Gastrocnemius medialis (tissue), 4 donors: ENCODE data around the gene TMEM87A. TPM values are rescaled to one million over a fixed set of nuclear protein-coding genes. Genes with fewer than 3 reads are reported as not detected.

ENCODE experiments used
- ATAC-seq, 2 donors: fragments of 150-250 bp; one replicate each; pipeline ENCODE4 v1.9.1; 2016
- DNase-seq, 2 donors: peaks; one replicate each; pipeline ENCODE4 v3.0.0-alpha.2; 2019
- H3K27ac ChIP-seq, 4 donors: fragments of 200-600 bp; sonication (generic); 1 replicate in 1 of 4; 2 replicates in 3 of 4; pipeline ENCODE4 v1.5.1; 2016 to 2018; ENCODE audit warnings: mild to moderate bottlenecking in 2 of 4, moderate library complexity in 1 of 4
- H3K27me3 ChIP-seq, 3 donors: fragments of 200-600 bp; sonication (generic) in 2 of 3; 1 replicate in 1 of 3; 2 replicates in 2 of 3; pipeline versions ENCODE4 v1.5.1 to v1.6.0; 2016 to 2019; ENCODE audit warnings: mild to moderate bottlenecking in 1 of 3, moderate library complexity in 1 of 3
- H3K36me3 ChIP-seq, 2 donors: fragments of 200-600 bp; sonication (generic) in 1 of 2; one replicate each; pipeline ENCODE4 v1.5.1; 2017 to 2018
- H3K4me1 ChIP-seq, 2 donors: fragments of 200-600 bp; sonication (generic) in 1 of 2; one replicate each; pipeline ENCODE4 v1.5.1; 2016 to 2017; ENCODE audit warnings: mild to moderate bottlenecking in 2 of 2
- H3K4me3 ChIP-seq, 4 donors: fragments of 200-600 bp; sonication (generic) in 3 of 4; 1 replicate in 1 of 4; 2 replicates in 3 of 4; pipeline ENCODE4 v1.5.1; 2016 to 2019; ENCODE audit warnings: mild to moderate bottlenecking in 2 of 4
- H3K9me3 ChIP-seq, 3 donors: fragments of 200-600 bp; sonication (generic) in 2 of 3; 1 replicate in 1 of 3; 2 replicates in 2 of 3; pipeline ENCODE4 v1.5.1; 2016 to 2019
- CTCF ChIP-seq, 5 experiments: fragments of 450-650 bp in 3 of 5; fragments of 200-600 bp in 2 of 5; sonication (generic) in 2 of 5; IDR thresholded peaks in 4 of 5; conservative IDR thresholded peaks in 1 of 5; 1 replicate in 4 of 5; 2 replicates in 1 of 5; pipeline ENCODE4 v1.5.1; 2016 to 2019; ENCODE audit warnings: antibody characterized with exemption in 5 of 5, mild to moderate bottlenecking in 3 of 5, moderate library complexity in 3 of 5
- POLR2A ChIP-seq, 2 donors: fragments of 450-650 bp; IDR thresholded peaks; one replicate each; pipeline ENCODE4 v1.6.1; 2017; ENCODE audit warnings: antibody characterized with exemption in 2 of 2, mild to moderate bottlenecking in 2 of 2, moderate library complexity in 2 of 2
- in situ Hi-C, 4 donors: fragments of 200-750 bp; cut with MboI; loops; one replicate each; pipeline versions ENCODE4 v1.15.0 to v1.8.0; 2017; ENCODE audit warnings: low sequenced_read_pairs in 4 of 4
- intact Hi-C: fragments of 100-400 bp; cut with DNase I; formaldehyde crosslinking; loops from one replicate; pipeline ENCODE4 v1.15.1; 2023; ENCODE audit warnings: low total_unique reads
- total RNA-seq, 4 donors: library from RNA; depleted of rRNA; stranded (reverse); fragments of >200 nt; gene quantifications; one replicate each; pipeline versions ENCODE4 v1.1.0 to v1.2.3, GENCODE V29; 2016

Gene TMEM87A
- total RNA-seq, 4 donors from 2014 or later = 29.4 to 67.6 (median 37.4) TPM

GRCh38 chr15:42184296-42184695, 88.9 kb downstream of the TMEM87A start:
- ATAC-seq (no peak), DNase-seq (no peak)
- H3K9me3 ChIP-seq = no peaks in the 10 kb centered on the region
- no peaks in the 10 kb centered on the region for H3K27me3 ChIP-seq
- no peaks in the 10 kb centered on the region for H3K4me1 ChIP-seq
- no peak overlapping the region for H3K27ac ChIP-seq
- H3K4me3 ChIP-seq = no peak overlapping the region
- in situ Hi-C loops = no loop called here
- TF ChIP-seq CTCF (IDR thresholded peaks at IDR 0.05 in 4 of 5, conservative IDR thresholded peaks at IDR 0.05 in 1 of 5) = no peak
- no peak for TF ChIP-seq POLR2A (IDR thresholded peaks at IDR 0.05)
- peaks cover 0 to 83% of the 10 kb centered on the region in 2 donors for H3K36me3 ChIP-seq
- intact Hi-C loops = loop anchor here (5.0 to 10.0 kb wide), 2 partner anchors 59 to 347 kb away; partner anchors contain the start of gene PLA2G4B

GRCh38 chr15:42182961-42183360, 90.3 kb downstream of the TMEM87A start:
- no peaks in the 10 kb centered on the region for H3K9me3 ChIP-seq
- intact Hi-C loops (loop anchor here (5.0 to 10.0 kb wide), 2 partner anchors 58 to 346 kb away; partner anchors contain the start of gene PLA2G4B), in situ Hi-C loops (no loop called here)
- no peak overlapping the region for H3K27ac ChIP-seq
- TF ChIP-seq POLR2A (IDR thresholded peaks at IDR 0.05) (no peak), CTCF (IDR thresholded peaks at IDR 0.05 in 4 of 5, conservative IDR thresholded peaks at IDR 0.05 in 1 of 5) (no peak)
- ATAC-seq (no peak), DNase-seq (no peak)
- no peaks in the 10 kb centered on the region for H3K4me1 ChIP-seq
- H3K36me3 ChIP-seq = peaks cover 0 to 77% of the 10 kb centered on the region in 2 donors
- H3K4me3 ChIP-seq = no peak overlapping the region
- no peaks in the 10 kb centered on the region for H3K27me3 ChIP-seq

GRCh38 chr15:42182328-42182886, 90.8 kb downstream of the TMEM87A start:
- TF ChIP-seq POLR2A (IDR thresholded peaks at IDR 0.05) (no peak), CTCF (IDR thresholded peaks at IDR 0.05 in 4 of 5, conservative IDR thresholded peaks at IDR 0.05 in 1 of 5) (no peak)
- Histone ChIP-seq H3K27me3 (no peaks in the 10 kb centered on the region), H3K36me3 (peaks cover 0 to 77% of the 10 kb centered on the region in 2 donors), H3K4me1 (no peaks in the 10 kb centered on the region), H3K27ac (no peak overlapping the region), H3K4me3 (no peak overlapping the region), H3K9me3 (no peaks in the 10 kb centered on the region)
- ATAC-seq (no peak), DNase-seq (no peak)
- intact Hi-C loops = loop anchor here (5.0 to 10.0 kb wide), 2 partner anchors 58 to 345 kb away; partner anchors contain the start of gene PLA2G4B
- in situ Hi-C loops = no loop called here

GRCh38 chr15:42178056-42178455, 95.2 kb downstream of the TMEM87A start:
- H3K27ac ChIP-seq = no peak overlapping the region
- no peak for DNase-seq
- TF ChIP-seq POLR2A (IDR thresholded peaks at IDR 0.05) (no peak), CTCF (IDR thresholded peaks at IDR 0.05 in 4 of 5, conservative IDR thresholded peaks at IDR 0.05 in 1 of 5) (no peak)
- peaks cover 0 to 68% of the 10 kb centered on the region in 2 donors for H3K36me3 ChIP-seq
- H3K4me3 ChIP-seq = no peak overlapping the region
- no peak for ATAC-seq
- H3K27me3 ChIP-seq = no peaks in the 10 kb centered on the region
- no peaks in the 10 kb centered on the region for H3K4me1 ChIP-seq
- intact Hi-C loops (no loop called here), in situ Hi-C loops (no loop called here)
- no peaks in the 10 kb centered on the region for H3K9me3 ChIP-seq

GRCh38 chr15:42175671-42176070, 97.6 kb downstream of the TMEM87A start:
- intact Hi-C loops = no loop called here
- no peak for ATAC-seq
- in situ Hi-C loops = no loop called here

More at GRCh38 chr15:42175671-42176070, 97.6 kb downstream of the TMEM87A start:
- H3K27ac ChIP-seq = no peak overlapping the region
- peaks cover 0 to 69% of the 10 kb centered on the region in 2 donors for H3K36me3 ChIP-seq
- no peaks in the 10 kb centered on the region for H3K9me3 ChIP-seq
- TF ChIP-seq CTCF (IDR thresholded peaks at IDR 0.05 in 4 of 5, conservative IDR thresholded peaks at IDR 0.05 in 1 of 5) (no peak), POLR2A (IDR thresholded peaks at IDR 0.05) (no peak)
- no peak overlapping the region for H3K4me3 ChIP-seq
- H3K4me1 ChIP-seq = no peaks in the 10 kb centered on the region
- no peak for DNase-seq
- H3K27me3 ChIP-seq = no peaks in the 10 kb centered on the region
